ENCODE data around the gene SLC51B. TPM values are rescaled to one million over a fixed set of nuclear protein-coding genes. Genes with fewer than 3 reads are reported as not detected.

SLC51B gene
- total and polyA plus RNA-seq, 10 of the 15 experiments (the other 5 are each of a cell fraction or from before 2014, with no cell fraction given) = 0.05 to 0.17 (median 0.13) TPM; not detected in 7

DNA sequence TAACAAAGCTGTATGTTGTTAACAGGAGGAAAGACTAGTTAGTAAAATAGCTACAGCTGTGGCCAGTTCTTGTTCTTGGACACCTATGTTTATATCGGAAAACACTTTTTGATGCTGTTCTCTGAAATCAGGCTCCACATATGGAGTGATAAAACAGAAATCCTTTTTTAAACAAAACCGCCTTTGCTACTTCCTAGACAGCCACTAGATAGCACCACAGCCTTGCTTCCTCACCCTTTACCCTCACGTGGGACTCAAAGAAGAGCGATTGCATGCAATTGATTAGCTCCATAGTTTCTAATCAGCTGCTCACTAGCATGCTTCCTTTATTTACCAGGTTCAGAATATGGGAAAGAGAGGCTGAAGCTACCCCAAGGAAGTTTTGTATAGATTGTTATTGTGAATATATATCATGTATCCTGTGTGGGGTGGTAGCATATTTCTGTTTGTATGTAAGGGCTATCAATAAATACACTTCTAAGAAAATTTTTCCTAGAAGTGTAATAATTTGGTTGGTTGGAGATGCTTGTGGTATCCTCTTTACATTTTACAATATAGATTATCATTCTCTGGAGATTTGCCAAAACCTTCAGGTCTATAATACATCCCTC, 11.4 kb upstream of the SLC51B start:
- no peak overlapping the region for H3K4me2 ChIP-seq (ENCODE audit: control insufficient read depth, insufficient read depth)
- no peak for TF ChIP-seq POLR2AphosphoS5 (IDR thresholded peaks at IDR 0.05; ENCODE audit: low read length)
- TF ChIP-seq SMAD5 (IDR thresholded peaks at IDR 0.05; ENCODE audit: low read depth) = no peak
- TF ChIP-seq PML (IDR thresholded peaks at IDR 0.05; ENCODE audit: low read length) = no peak
- TF ChIP-seq KLF5 (IDR thresholded peaks at IDR 0.05; ENCODE audit: partially characterized antibody) = no peak
- no peak for TF ChIP-seq CHD4 (IDR thresholded peaks at IDR 0.05)
- no peak for TF ChIP-seq ZNF207 (IDR thresholded peaks at IDR 0.05; ENCODE audit: borderline replicate concordance)
- peak; percentile 63 to 67; a peak in 3 of 4 replicates for TF ChIP-seq BHLHE40 (IDR thresholded peaks at IDR 0.05; ENCODE audit: borderline replicate concordance in 1 of 2, low read depth in 2 of 2, low read length in 1 of 2)
- TF ChIP-seq BCL11A (IDR thresholded peaks at IDR 0.05; ENCODE audit: low read depth, low read length) = no peak
- TF ChIP-seq, protein P1, sequence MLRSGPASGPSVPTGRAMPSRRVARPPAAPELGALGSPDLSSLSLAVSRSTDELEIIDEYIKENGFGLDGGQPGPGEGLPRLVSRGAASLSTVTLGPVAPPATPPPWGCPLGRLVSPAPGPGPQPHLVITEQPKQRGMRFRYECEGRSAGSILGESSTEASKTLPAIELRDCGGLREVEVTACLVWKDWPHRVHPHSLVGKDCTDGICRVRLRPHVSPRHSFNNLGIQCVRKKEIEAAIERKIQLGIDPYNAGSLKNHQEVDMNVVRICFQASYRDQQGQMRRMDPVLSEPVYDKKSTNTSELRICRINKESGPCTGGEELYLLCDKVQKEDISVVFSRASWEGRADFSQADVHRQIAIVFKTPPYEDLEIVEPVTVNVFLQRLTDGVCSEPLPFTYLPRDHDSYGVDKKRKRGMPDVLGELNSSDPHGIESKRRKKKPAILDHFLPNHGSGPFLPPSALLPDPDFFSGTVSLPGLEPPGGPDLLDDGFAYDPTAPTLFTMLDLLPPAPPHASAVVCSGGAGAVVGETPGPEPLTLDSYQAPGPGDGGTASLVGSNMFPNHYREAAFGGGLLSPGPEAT (IDR thresholded peaks at IDR 0.05; ENCODE audit: low read depth) = no peak
- TF ChIP-seq RAD21 (IDR thresholded peaks at IDR 0.05; ENCODE audit: insufficient read depth, low read depth, low read length) = peak; percentile 85
- no peak for TF ChIP-seq TCF12 (IDR thresholded peaks at IDR 0.05; ENCODE audit: low read depth, low read length)
- TF ChIP-seq ZNF217 (IDR thresholded peaks at IDR 0.05) = no peak
- TF ChIP-seq, protein P2, sequence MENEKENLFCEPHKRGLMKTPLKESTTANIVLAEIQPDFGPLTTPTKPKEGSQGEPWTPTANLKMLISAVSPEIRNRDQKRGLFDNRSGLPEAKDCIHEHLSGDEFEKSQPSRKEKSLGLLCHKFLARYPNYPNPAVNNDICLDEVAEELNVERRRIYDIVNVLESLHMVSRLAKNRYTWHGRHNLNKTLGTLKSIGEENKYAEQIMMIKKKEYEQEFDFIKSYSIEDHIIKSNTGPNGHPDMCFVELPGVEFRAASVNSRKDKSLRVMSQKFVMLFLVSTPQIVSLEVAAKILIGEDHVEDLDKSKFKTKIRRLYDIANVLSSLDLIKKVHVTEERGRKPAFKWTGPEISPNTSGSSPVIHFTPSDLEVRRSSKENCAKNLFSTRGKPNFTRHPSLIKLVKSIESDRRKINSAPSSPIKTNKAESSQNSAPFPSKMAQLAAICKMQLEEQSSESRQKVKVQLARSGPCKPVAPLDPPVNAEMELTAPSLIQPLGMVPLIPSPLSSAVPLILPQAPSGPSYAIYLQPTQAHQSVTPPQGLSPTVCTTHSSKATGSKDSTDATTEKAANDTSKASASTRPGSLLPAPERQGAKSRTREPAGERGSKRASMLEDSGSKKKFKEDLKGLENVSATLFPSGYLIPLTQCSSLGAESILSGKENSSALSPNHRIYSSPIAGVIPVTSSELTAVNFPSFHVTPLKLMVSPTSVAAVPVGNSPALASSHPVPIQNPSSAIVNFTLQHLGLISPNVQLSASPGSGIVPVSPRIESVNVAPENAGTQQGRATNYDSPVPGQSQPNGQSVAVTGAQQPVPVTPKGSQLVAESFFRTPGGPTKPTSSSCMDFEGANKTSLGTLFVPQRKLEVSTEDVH (IDR thresholded peaks at IDR 0.05; ENCODE audit: low read depth, partially characterized antibody) = no peak
- peak; percentile 57; the same call in 1 of the 2 replicates for TF ChIP-seq SMC3 (IDR thresholded peaks at IDR 0.05; ENCODE audit: borderline replicate concordance, low read length)
- no peak for TF ChIP-seq RUNX3 (IDR thresholded peaks at IDR 0.05; ENCODE audit: low read length)
- TF ChIP-seq, protein P3, sequence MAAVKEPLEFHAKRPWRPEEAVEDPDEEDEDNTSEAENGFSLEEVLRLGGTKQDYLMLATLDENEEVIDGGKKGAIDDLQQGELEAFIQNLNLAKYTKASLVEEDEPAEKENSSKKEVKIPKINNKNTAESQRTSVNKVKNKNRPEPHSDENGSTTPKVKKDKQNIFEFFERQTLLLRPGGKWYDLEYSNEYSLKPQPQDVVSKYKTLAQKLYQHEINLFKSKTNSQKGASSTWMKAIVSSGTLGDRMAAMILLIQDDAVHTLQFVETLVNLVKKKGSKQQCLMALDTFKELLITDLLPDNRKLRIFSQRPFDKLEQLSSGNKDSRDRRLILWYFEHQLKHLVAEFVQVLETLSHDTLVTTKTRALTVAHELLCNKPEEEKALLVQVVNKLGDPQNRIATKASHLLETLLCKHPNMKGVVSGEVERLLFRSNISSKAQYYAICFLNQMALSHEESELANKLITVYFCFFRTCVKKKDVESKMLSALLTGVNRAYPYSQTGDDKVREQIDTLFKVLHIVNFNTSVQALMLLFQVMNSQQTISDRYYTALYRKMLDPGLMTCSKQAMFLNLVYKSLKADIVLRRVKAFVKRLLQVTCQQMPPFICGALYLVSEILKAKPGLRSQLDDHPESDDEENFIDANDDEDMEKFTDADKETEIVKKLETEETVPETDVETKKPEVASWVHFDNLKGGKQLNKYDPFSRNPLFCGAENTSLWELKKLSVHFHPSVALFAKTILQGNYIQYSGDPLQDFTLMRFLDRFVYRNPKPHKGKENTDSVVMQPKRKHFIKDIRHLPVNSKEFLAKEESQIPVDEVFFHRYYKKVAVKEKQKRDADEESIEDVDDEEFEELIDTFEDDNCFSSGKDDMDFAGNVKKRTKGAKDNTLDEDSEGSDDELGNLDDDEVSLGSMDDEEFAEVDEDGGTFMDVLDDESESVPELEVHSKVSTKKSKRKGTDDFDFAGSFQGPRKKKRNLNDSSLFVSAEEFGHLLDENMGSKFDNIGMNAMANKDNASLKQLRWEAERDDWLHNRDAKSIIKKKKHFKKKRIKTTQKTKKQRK (IDR thresholded peaks at IDR 0.05; ENCODE audit: low read depth, low read length) = no peak
- no peak for TF ChIP-seq NBN (IDR thresholded peaks at IDR 0.05)

More for the DNA sequence above, 11.4 kb upstream of the SLC51B start:
- DNase-seq (ENCODE audit: low read depth, low spot score) (no peak), ATAC-seq (peak; percentile 58), FAIRE-seq (no peak)
- RAD21 ChIA-PET (ENCODE audit: unreplicated experiment) = interaction anchor here (0.6 to 2.2 kb wide), 18 partner anchors 10 to 1497 kb away, joined by 3 to 20 read pairs (median 4); partner anchors contain the start of genes CLPX, RNU5B-1 and SLC51B
- intact Hi-C loops (cut with micrococcal nuclease; ENCODE audit: unreplicated experiment) = loop anchor here (1.0 to 5.0 kb wide), 4 partner anchors 45 to 301 kb away; no protein-coding TSS in a partner anchor
- in situ Hi-C loops (cut with MboI) = no loop called here
- H3K9ac ChIP-seq (ENCODE audit: control insufficient read depth, insufficient read depth, low read length) = no peak overlapping the region
- no peaks in the 10 kb centered on the region for H3K36me3 ChIP-seq (ENCODE audit: control insufficient read depth in 2 of 2, insufficient read depth in 2 of 2, low read length in 1 of 2)
- WGBS (ENCODE audit: insufficient coverage, insufficient replicate concordance, low lambda C conversion rate, missing lambda C conversion rate) = 26% methylated on average over 4 of the region's 4 CpGs
- peaks cover 7% of the 10 kb centered on the region for H3K79me2 ChIP-seq (ENCODE audit: control insufficient read depth, insufficient read depth, low read length)
- H4K20me1 ChIP-seq (ENCODE audit: control insufficient read depth, insufficient read depth) = no peaks in the 10 kb centered on the region
- CTCF ChIA-PET = interaction anchor here (0.6 to 3.3 kb wide), 51 partner anchors 8 to 680 kb away, joined by 3 to 38 read pairs (median 4); partner anchors contain the start of genes CLPX, KBTBD13, PARP16 and RNU5B-1
- POLR2A ChIA-PET = interaction anchor here (0.5 to 1.0 kb wide), 6 partner anchors 13 to 901 kb away, joined by 3 to 4 read pairs (median 3); no protein-coding TSS in a partner anchor
- BruUV-seq (replicated peaks) = no TSS peak
- H3K9me3 ChIP-seq (replicated peaks; ENCODE audit: control insufficient read depth, insufficient read depth, low read length) = no peaks in the 10 kb centered on the region
- H3K27me3 ChIP-seq (replicated peaks in 1 of 2; ENCODE audit: control insufficient read depth in 2 of 2, insufficient read depth in 2 of 2, low read length in 1 of 2) = no peaks in the 10 kb centered on the region
- no peak overlapping the region for H3K27ac ChIP-seq (ENCODE audit: control insufficient read depth, insufficient read depth)
- SMC1A ChIA-PET (ENCODE audit: uncharacterized antibody, unreplicated experiment) = interaction anchor here (0.6 to 2.8 kb wide), 20 partner anchors 8 to 302 kb away, joined by 3 to 28 read pairs (median 3); partner anchors contain the start of genes SLC51B and UBAP1L
- no peak overlapping the region for H3K4me3 ChIP-seq
- 0 out of 2 replicates have a peak, but pooled peaks cover 2% of the 10 kb centered on the region for H3K4me1 ChIP-seq (ENCODE audit: control insufficient read depth, insufficient read depth, low read length)
- H2AFZ ChIP-seq (ENCODE audit: control insufficient read depth, low read depth, low read length) = no peak overlapping the region
